ENCODE results near the gene CPNE4. TPM values are rescaled to one million over a fixed set of nuclear protein-coding genes. Genes with fewer than 3 reads are reported as not detected.
"Not testable (repeated sequence)": the region's sequence is repeated elsewhere in the genome, so short reads cannot be mapped to it uniquely, and the experiment has no call there.

The CPNE4 gene
- total RNA-seq, 1 donor from 2014 or later: 52.3 TPM

GRCh38 chr3:131981323-131981722 lies 53.5 kb downstream of the CPNE4 start:
- ATAC-seq (ENCODE audit: poor library complexity) (no peak), DNase-seq (no peak)
- intact Hi-C loops (cut with DNase I): no loop called here

- DNase-seq: no peak
- intact Hi-C loops (cut with DNase I): no loop called here
- no peak for ATAC-seq (ENCODE audit: poor library complexity)
These were observed 58.4 kb downstream of the CPNE4 start for GRCh38 chr3:131976448-131976847.

GRCh38 chr3:131975047-131975446 lies 59.8 kb downstream of the CPNE4 start:
- intact Hi-C loops (cut with DNase I): no loop called here
- no peak for ATAC-seq (ENCODE audit: poor library complexity)
- no peak for DNase-seq

- intact Hi-C loops (cut with DNase I): no loop called here
- no peak for ATAC-seq (ENCODE audit: poor library complexity)
- no peak for DNase-seq
These were observed 61.1 kb downstream of the CPNE4 start for GRCh38 chr3:131973731-131974130.

GRCh38 chr3:131972550-131972949 lies 62.3 kb downstream of the CPNE4 start:
- intact Hi-C loops (cut with DNase I): no loop called here
- no peak for ATAC-seq (ENCODE audit: poor library complexity)
- no peak for DNase-seq

- ATAC-seq (ENCODE audit: poor library complexity) (no peak), DNase-seq (no peak)
- intact Hi-C loops (cut with DNase I): no loop called here
These were observed 62.7 kb downstream of the CPNE4 start for GRCh38 chr3:131972091-131972490.

- ATAC-seq (ENCODE audit: poor library complexity); DNase-seq; intact Hi-C loops (cut with DNase I): not testable (repeated sequence)
These were observed 71.4 kb downstream of the CPNE4 start for GRCh38 chr3:131963442-131963841.

- DNase-seq (no peak), ATAC-seq (ENCODE audit: poor library complexity) (no peak)
- intact Hi-C loops (cut with DNase I): no loop called here
These were observed 71.8 kb downstream of the CPNE4 start for GRCh38 chr3:131962982-131963381.

GRCh38 chr3:131960324-131960723 lies 74.5 kb downstream of the CPNE4 start:
- intact Hi-C loops (cut with DNase I): no loop called here
- DNase-seq (no peak), ATAC-seq (ENCODE audit: poor library complexity) (no peak)

- ATAC-seq (ENCODE audit: poor library complexity) (no peak), DNase-seq (no peak)
- intact Hi-C loops (cut with DNase I): no loop called here
These were observed 76.8 kb downstream of the CPNE4 start for GRCh38 chr3:131957980-131958379.

GRCh38 chr3:131957511-131957910 lies 77.3 kb downstream of the CPNE4 start:
- ATAC-seq (ENCODE audit: poor library complexity) (no peak), DNase-seq (no peak)
- intact Hi-C loops (cut with DNase I): no loop called here

GRCh38 chr3:131948806-131949205 lies 86.0 kb downstream of the CPNE4 start:
- DNase-seq (no peak), ATAC-seq (ENCODE audit: poor library complexity) (no peak)
- intact Hi-C loops (cut with DNase I): no loop called here

- intact Hi-C loops (cut with DNase I): no loop called here
- ATAC-seq (ENCODE audit: poor library complexity): no peak
- DNase-seq: no peak
These were observed 90.1 kb downstream of the CPNE4 start for GRCh38 chr3:131944676-131945075.

- no peak for DNase-seq
- no peak for ATAC-seq (ENCODE audit: poor library complexity)
- intact Hi-C loops (cut with DNase I): no loop called here
These were observed 101.1 kb downstream of the CPNE4 start for GRCh38 chr3:131933665-131934064.

- no peak for DNase-seq
- intact Hi-C loops (cut with DNase I): no loop called here
- no peak for ATAC-seq (ENCODE audit: poor library complexity)
These were observed 106.2 kb downstream of the CPNE4 start for GRCh38 chr3:131928593-131928992.

- ATAC-seq (ENCODE audit: poor library complexity) (no peak), DNase-seq (no peak)
- intact Hi-C loops (cut with DNase I): no loop called here
These were observed 109.2 kb downstream of the CPNE4 start for GRCh38 chr3:131925571-131925970.

- DNase-seq: no peak
- intact Hi-C loops (cut with DNase I): no loop called here
- ATAC-seq (ENCODE audit: poor library complexity): no peak
These were observed 112.5 kb downstream of the CPNE4 start for GRCh38 chr3:131922356-131922755.

GRCh38 chr3:131917006-131917405 lies 117.8 kb downstream of the CPNE4 start:
- ATAC-seq (ENCODE audit: poor library complexity) (no peak), DNase-seq (no peak)
- intact Hi-C loops (cut with DNase I): no loop called here

- ATAC-seq (ENCODE audit: poor library complexity): no peak
- intact Hi-C loops (cut with DNase I): no loop called here
- no peak for DNase-seq
These were observed 120.6 kb downstream of the CPNE4 start for GRCh38 chr3:131914090-131914691.

- intact Hi-C loops (cut with DNase I): no loop called here
- ATAC-seq (ENCODE audit: poor library complexity): no peak
- DNase-seq: no peak
These were observed 122.6 kb downstream of the CPNE4 start for GRCh38 chr3:131912255-131912654.

- DNase-seq: no peak
- intact Hi-C loops (cut with DNase I): no loop called here
- no peak for ATAC-seq (ENCODE audit: poor library complexity)
These were observed 127.0 kb downstream of the CPNE4 start for GRCh38 chr3:131907796-131908195.

All from Right ventricle myocardium superior (tissue), 1 donor.